HG02973 (cell line): ENCODE measurements around the gene TP53TG3D.
"Not testable (repeated sequence)": the region's sequence is repeated elsewhere in the genome, so short reads cannot be mapped to it uniquely, and the experiment has no call there.

Experiments
- ATAC-seq: cut with Tn5 transposase; IDR thresholded peaks from one replicate; pipeline ENCODE4 v1.9.1; 2021; ENCODE audit warnings: moderate library complexity; ENCODE audit not compliant: unreplicated experiment

The TP53TG3D gene, protein sequence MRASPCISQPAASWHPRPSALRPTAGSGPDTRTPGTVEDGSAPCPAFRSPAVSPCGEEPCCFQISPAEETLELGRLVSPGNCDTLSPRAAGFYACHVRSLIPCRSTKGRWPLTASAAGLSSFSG

DNA sequence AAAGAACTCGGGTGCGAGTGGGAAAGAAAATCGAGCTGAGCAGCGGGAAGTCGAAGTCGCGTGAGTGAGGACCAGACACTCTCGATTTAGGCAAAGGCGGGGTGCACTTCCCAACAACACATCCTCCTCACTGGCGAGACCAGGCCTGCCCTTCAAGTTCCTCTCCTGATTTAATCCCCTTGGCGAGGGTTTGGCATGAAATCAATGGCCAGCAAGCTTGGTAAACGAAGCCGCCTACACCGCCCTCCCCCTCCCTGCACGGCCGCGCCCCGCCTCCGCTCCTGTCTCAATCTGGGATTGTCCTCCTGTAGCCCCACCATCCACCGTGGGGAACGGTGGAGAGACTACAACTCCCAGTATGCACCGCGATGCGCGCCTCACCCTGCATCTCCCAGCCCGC is at the start of gene TP53TG3D:
TP53TG3D (plus strand) TSS at position 301 of the 400 bp plus-strand sequence; CDS start at position 369, 68 bp downstream.
- ATAC-seq: not testable (repeated sequence)

DNA sequence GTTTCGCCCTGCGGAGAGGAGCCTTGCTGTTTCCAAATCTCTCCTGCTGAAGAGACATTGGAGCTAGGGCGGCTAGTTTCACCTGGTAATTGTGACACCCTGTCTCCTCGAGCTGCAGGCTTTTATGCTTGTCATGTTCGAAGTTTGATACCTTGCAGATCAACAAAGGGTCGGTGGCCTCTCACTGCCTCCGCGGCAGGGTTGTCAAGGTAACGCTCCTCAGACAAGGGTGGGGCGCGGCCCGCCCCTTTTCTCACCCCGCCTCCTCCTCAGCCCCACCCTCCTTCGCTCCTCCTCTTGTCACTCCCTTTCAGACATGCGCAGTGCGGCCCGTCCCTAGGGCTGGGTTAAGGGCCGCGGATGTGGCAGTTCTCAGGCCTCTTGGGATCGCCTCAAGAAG is 421 bp downstream of the TP53TG3D start:
- ATAC-seq: not testable (repeated sequence)

DNA sequence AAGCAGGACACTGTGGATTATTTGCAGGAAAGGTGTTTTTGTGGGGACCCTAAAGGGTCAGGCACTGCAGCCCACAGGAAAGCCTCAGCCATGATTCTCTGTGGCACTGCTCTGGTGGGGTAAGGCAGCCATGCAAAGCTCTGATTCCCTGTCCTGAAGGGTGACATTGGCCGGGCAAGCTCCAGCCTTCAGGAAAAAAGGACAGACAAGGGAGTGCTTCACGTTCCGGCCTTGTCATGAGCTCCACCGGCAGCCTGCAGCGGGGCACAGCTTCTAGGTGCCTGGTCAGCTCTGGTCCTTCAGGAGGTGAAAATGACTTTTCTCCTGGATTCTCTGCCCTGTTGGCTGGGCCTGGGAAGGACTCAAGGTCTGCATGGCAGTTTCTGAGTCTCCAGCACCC is 8.4 kb downstream of the TP53TG3D start:
- ATAC-seq: not testable (repeated sequence)

DNA sequence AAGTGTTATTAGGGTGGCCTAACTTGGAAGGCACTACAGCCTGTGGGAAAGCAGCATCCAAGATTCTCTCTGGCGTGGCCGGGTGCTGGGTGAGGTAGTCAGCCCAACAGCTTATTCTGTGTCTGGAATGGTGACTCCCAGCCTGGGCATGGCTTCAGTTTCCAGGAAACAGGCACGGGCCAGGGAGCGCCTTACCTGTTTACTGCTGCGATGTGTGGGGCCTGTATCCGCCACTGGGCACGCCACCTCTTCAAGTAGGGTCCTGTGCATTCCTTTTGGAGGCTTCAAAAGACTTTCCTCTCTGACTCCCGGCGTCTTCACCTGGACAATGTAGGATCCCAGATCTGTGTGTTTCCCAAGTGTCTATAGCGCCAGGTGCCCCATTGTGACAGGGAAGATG is 10.5 kb downstream of the TP53TG3D start:
- ATAC-seq: not testable (repeated sequence)

DNA sequence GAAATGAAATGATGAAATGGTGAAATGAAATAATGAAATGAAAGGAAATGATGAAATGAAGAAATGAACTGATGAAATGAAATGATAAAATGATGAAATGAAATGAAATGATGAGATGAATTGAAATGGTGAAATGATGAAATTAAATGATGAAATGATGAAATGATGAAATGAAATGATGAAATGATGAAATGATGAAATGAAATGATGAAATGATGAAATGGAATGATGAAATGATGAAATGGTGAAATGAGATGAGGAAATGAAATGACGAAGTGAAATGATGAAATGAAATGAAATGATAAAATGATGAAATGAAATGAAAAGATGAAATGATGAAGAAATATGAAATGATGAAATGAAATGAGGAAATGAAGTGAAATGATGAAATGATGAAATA is 28.8 kb downstream of the TP53TG3D start:
- not testable (repeated sequence) for ATAC-seq

DNA sequence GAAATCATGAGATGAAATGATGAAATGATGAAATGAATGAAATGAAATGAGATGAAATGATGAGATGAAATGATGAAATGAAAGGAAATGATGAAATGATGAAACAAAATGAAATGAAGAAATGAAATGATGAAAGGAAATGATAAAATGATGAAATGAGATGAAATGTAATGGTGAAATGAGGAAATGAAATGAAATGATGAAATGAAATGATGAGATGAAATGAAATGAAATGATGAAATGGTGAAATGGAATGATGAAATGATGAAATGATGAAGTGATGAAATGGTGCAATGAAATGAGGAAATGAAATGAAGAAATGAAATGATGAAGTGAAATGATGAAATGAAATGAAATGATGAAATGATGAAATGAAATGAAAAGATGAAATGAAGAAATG is 29.9 kb downstream of the TP53TG3D start:
- not testable (repeated sequence) for ATAC-seq

DNA sequence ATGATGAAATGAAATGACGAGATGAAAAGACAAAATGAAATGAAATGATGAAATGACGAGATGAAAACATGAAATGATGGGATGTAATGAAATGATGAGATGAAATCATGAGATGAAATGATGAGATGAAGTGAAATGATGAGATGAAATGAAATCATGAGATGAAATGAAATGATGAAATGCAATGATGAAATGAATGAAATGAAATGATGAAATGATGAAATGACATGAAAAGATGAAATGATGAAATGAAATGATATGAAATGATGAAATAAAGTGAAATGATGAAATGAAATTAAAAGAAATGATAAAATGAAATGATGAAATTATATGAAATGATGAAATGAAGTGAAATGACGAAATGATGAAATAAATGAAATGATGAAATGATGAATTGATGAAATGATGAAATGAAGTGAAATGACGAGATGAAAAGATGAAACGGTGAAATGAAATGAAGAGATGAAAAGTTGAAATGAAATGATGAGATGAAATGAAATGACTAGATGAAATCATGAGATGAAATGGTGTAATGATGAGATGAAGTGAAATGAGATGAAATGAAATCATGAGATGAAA is 30.9 kb downstream of the TP53TG3D start:
- not testable (repeated sequence) for ATAC-seq

DNA sequence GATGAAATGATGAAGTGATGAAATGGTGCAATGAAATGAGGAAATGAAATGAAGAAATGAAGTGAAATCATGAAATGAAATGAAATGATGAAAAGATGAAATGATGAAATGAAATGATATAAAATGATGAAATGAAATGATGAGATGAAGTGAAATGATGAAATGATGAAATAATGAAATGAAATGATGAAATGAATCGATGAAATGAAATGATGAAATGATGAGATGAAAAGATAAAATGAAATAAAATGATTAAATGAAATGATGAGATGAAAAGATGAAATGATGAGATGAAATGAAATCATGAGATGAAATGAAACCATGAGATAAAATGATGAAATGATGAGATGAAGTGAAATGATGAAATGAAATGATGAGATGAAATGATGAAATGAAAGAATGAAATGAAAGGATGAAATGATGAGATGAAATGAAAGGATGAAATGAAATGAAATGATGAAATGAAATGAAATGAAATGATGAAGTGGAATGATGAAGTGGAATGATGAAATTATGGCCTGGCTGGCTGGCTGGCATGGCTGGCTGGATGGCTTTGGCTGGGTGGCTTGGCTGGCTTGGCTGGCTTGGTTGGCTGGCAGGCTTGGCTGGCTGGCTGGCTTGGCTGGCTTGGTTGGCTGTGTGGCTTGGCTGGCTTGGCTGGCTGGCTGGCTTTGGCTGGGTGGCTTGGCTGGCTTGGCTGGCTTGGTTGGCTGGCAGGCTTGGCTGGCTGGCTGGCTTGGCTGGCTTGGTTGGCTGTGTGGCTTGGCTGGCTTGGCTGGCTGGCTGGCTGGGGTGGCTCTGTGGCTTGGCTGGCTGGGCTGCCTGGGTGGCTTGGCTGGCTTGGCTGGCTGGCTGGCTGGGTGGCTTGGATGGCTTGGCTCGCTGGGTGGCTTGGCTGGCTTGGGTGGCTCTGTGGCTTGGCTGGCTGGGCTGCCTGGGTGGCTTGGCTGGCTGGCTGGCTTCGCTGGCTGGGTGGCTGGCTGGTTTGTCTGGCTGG is 32.0 kb downstream of the TP53TG3D start:
- ATAC-seq: not testable (repeated sequence)

DNA sequence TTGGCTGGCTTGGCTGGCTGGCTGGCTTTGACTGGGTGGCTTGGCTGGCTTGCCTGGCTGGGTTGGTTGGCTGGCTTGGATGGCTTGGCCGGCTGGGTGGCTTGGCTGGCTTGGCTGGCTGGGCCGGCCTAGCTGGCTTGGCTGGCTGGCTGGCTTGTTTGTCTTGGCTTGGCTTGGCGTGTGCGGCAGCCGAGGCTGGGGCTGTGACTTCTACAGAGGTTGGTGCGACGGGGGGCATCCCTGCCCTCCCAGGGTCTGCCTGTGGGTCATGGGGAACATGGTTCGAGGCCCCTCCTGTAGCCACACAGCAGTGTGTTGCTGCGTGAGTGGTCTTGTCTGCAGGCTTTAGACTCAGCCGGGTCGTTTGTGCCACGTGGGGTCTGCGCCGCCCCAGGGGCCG is 33.1 kb downstream of the TP53TG3D start:
- ATAC-seq: not testable (repeated sequence)

DNA sequence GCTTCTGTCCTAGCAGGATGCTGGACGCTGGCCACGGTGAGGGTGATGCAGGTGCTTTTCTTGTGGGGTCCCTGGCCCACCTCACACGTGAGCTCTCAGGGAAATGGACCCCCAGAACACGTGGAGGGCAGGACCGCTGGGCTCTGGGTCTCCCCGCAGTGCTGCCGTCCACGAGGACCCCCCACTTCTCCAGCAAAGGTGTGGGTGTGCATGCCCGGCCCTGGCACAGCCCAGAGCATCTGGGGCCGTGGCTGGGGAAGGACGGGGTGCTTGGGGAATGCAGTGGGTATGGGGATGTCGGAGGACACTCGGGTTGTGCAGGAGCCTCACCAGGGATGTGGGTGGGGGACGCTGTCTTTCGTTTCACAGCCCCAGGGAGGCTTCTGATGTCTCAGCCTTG is 34.7 kb downstream of the TP53TG3D start:
- not testable (repeated sequence) for ATAC-seq

DNA sequence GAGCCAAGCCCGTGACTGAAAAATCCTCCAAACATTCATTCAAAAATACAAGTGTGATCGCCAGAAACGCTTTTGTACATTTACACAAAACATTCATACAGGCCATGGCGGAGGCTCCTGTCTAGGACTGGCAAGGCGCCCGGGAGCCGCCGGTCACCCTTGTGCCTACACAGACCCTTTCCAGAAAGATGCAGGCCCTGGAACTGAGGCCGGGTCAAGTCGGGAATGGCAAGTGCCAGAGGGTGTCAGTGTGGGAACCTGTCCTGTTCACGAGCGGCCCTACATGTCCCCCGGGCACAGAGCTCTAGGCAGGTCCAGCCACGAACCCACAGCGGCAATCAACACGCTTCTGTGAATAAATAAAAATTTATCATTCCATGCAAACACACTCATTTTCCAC is 36.1 kb downstream of the TP53TG3D start:
- not testable (repeated sequence) for ATAC-seq

DNA sequence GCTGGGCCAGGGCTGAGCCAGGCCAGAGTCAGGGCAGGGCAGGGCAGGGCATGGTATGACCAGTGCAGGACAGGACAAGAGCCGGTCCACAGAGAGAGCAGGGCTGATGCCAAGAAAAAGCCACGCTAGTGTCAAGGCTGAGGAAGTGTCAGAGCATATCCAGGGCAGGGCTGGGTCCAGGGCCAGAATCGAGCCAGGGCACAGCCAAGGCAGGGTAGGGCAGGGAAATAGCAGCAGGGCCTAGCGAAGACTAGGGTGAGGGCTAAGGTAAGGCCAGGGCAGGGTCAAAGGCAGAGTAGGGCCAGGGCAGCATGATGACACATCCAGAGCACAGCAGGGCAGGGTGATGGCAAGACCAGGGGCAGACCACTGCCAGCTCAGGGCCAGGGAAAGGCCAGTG is 49.7 kb downstream of the TP53TG3D start:
- ATAC-seq: not testable (repeated sequence)
